ENCODE data around the gene VAV1.
"Not testable (repeated sequence)": the region's sequence is repeated elsewhere in the genome, so short reads cannot be mapped to it uniquely, and the experiment has no call there.

VAV1 gene

GRCh38 chr19:6740589-6741343 is 31.7 kb upstream of the VAV1 start:
- Histone ChIP-seq H3K9me3 (ENCODE audit: low read length) (no peaks in the 10 kb centered on the region), H3K36me3 (ENCODE audit: insufficient read depth, low read length) (peaks cover 4% of the 10 kb centered on the region), H2AFZ (ENCODE audit: low read depth, low read length) (no peak overlapping the region), H3K4me1 (ENCODE audit: insufficient read depth, low read length) (peaks cover 48% of the 10 kb centered on the region), H3K4me3 (ENCODE audit: low read length) (peak overlapping the region; percentile 57), H3K27me3 (ENCODE audit: insufficient read depth, low read length) (no peaks in the 10 kb centered on the region)

GRCh38 chr19:6743066-6743465 is 29.4 kb upstream of the VAV1 start:
- H2AFZ ChIP-seq (ENCODE audit: low read depth, low read length), result no peak overlapping the region
- no peak overlapping the region for H3K4me3 ChIP-seq (ENCODE audit: low read length)
- H3K27me3 ChIP-seq (ENCODE audit: insufficient read depth, low read length), result no peaks in the 10 kb centered on the region
- peaks cover 11% of the 10 kb centered on the region for H3K9me3 ChIP-seq (ENCODE audit: low read length)
- H3K36me3 ChIP-seq (ENCODE audit: insufficient read depth, low read length), result peaks cover 21% of the 10 kb centered on the region
- H3K4me1 ChIP-seq (ENCODE audit: insufficient read depth, low read length), result peaks cover 43% of the 10 kb centered on the region

GRCh38 chr19:6743714-6744380 is 28.7 kb upstream of the VAV1 start:
- Histone ChIP-seq H3K9me3 (ENCODE audit: low read length) (peaks cover 11% of the 10 kb centered on the region), H2AFZ (ENCODE audit: low read depth, low read length) (no peak overlapping the region), H3K36me3 (ENCODE audit: insufficient read depth, low read length) (peaks cover 25% of the 10 kb centered on the region), H3K4me1 (ENCODE audit: insufficient read depth, low read length) (peaks cover 36% of the 10 kb centered on the region), H3K4me3 (ENCODE audit: low read length) (no peak overlapping the region), H3K27me3 (ENCODE audit: insufficient read depth, low read length) (no peaks in the 10 kb centered on the region)

GRCh38 chr19:6744381-6745301 is 27.9 kb upstream of the VAV1 start:
- Histone ChIP-seq H3K27me3 (ENCODE audit: insufficient read depth, low read length) (no peaks in the 10 kb centered on the region), H3K4me3 (ENCODE audit: low read length) (no peak overlapping the region), H2AFZ (ENCODE audit: low read depth, low read length) (no peak overlapping the region), H3K4me1 (ENCODE audit: insufficient read depth, low read length) (peaks cover 32% of the 10 kb centered on the region), H3K36me3 (ENCODE audit: insufficient read depth, low read length) (peaks cover 29% of the 10 kb centered on the region), H3K9me3 (ENCODE audit: low read length) (peaks cover 11% of the 10 kb centered on the region)

- Histone ChIP-seq H3K9me3 (ENCODE audit: low read length) (peaks cover 11% of the 10 kb centered on the region), H3K4me1 (ENCODE audit: insufficient read depth, low read length) (peaks cover 24% of the 10 kb centered on the region), H2AFZ (ENCODE audit: low read depth, low read length) (no peak overlapping the region), H3K27me3 (ENCODE audit: insufficient read depth, low read length) (no peaks in the 10 kb centered on the region), H3K36me3 (ENCODE audit: insufficient read depth, low read length) (peaks cover 34% of the 10 kb centered on the region), H3K4me3 (ENCODE audit: low read length) (no peak overlapping the region)
These were observed 26.5 kb upstream of the VAV1 start for GRCh38 chr19:6745965-6746364.

- Histone ChIP-seq H3K9me3 (ENCODE audit: low read length) (peaks cover 11% of the 10 kb centered on the region), H3K36me3 (ENCODE audit: insufficient read depth, low read length) (peaks cover 42% of the 10 kb centered on the region), H3K4me1 (ENCODE audit: insufficient read depth, low read length) (peaks cover 12% of the 10 kb centered on the region)
- H2AFZ ChIP-seq (ENCODE audit: low read depth, low read length); H3K4me3 ChIP-seq (ENCODE audit: low read length); H3K27me3 ChIP-seq (ENCODE audit: insufficient read depth, low read length): not testable (repeated sequence)
These were observed 24.0 kb upstream of the VAV1 start for GRCh38 chr19:6748543-6748942.

- Histone ChIP-seq H3K9me3 (ENCODE audit: low read length) (peaks cover 11% of the 10 kb centered on the region), H2AFZ (ENCODE audit: low read depth, low read length) (no peak overlapping the region), H3K27me3 (ENCODE audit: insufficient read depth, low read length) (no peaks in the 10 kb centered on the region), H3K4me1 (ENCODE audit: insufficient read depth, low read length) (no peaks in the 10 kb centered on the region), H3K4me3 (ENCODE audit: low read length) (no peak overlapping the region), H3K36me3 (ENCODE audit: insufficient read depth, low read length) (peaks cover 38% of the 10 kb centered on the region)
These were observed 22.4 kb upstream of the VAV1 start for GRCh38 chr19:6750062-6750461.

- H3K9me3 ChIP-seq (ENCODE audit: low read length), result peaks cover 9% of the 10 kb centered on the region
- no peaks in the 10 kb centered on the region for H3K27me3 ChIP-seq (ENCODE audit: insufficient read depth, low read length)
- H3K36me3 ChIP-seq (ENCODE audit: insufficient read depth, low read length), result peaks cover 36% of the 10 kb centered on the region
These were observed 21.3 kb upstream of the VAV1 start for GRCh38 chr19:6751189-6751588.

GRCh38 chr19:6752256-6753177 is 20.0 kb upstream of the VAV1 start:
- no peaks in the 10 kb centered on the region for H3K27me3 ChIP-seq (ENCODE audit: insufficient read depth, low read length)
- H2AFZ ChIP-seq (ENCODE audit: low read depth, low read length), result no peak overlapping the region
- H3K36me3 ChIP-seq (ENCODE audit: insufficient read depth, low read length), result peaks cover 24% of the 10 kb centered on the region
- no peaks in the 10 kb centered on the region for H3K9me3 ChIP-seq (ENCODE audit: low read length)
- H3K4me1 ChIP-seq (ENCODE audit: insufficient read depth, low read length), result no peaks in the 10 kb centered on the region
- H3K4me3 ChIP-seq (ENCODE audit: low read length), result no peak overlapping the region

More at GRCh38 chr19:6751189-6751588, 21.3 kb upstream of the VAV1 start:
- Histone ChIP-seq H3K4me1 (ENCODE audit: insufficient read depth, low read length) (no peaks in the 10 kb centered on the region), H3K4me3 (ENCODE audit: low read length) (no peak overlapping the region), H2AFZ (ENCODE audit: low read depth, low read length) (no peak overlapping the region)

GRCh38 chr19:6753178-6754031 is 19.1 kb upstream of the VAV1 start:
- Histone ChIP-seq H3K27me3 (ENCODE audit: insufficient read depth, low read length) (no peaks in the 10 kb centered on the region), H3K36me3 (ENCODE audit: insufficient read depth, low read length) (peaks cover 18% of the 10 kb centered on the region), H3K4me1 (ENCODE audit: insufficient read depth, low read length) (no peaks in the 10 kb centered on the region), H3K4me3 (ENCODE audit: low read length) (no peak overlapping the region), H2AFZ (ENCODE audit: low read depth, low read length) (no peak overlapping the region), H3K9me3 (ENCODE audit: low read length) (no peaks in the 10 kb centered on the region)

- Histone ChIP-seq H3K27me3 (ENCODE audit: insufficient read depth, low read length) (no peaks in the 10 kb centered on the region), H3K9me3 (ENCODE audit: low read length) (no peaks in the 10 kb centered on the region), H3K36me3 (ENCODE audit: insufficient read depth, low read length) (peaks cover 16% of the 10 kb centered on the region), H3K4me3 (ENCODE audit: low read length) (no peak overlapping the region), H3K4me1 (ENCODE audit: insufficient read depth, low read length) (no peaks in the 10 kb centered on the region), H2AFZ (ENCODE audit: low read depth, low read length) (no peak overlapping the region)
These were observed 18.4 kb upstream of the VAV1 start for GRCh38 chr19:6754136-6754535.

Data from neuron (in vitro differentiated cells).